ENCODE results near the gene C1orf105. TPM values are rescaled to one million over a fixed set of nuclear protein-coding genes. Genes with fewer than 3 reads are reported as not detected.

The C1orf105 gene
- total RNA-seq, 1 experiment from 2014 or later, result not detected

- no peak for DNase-seq (ENCODE audit: low spot score)
- Histone ChIP-seq H3K27me3 (replicated peaks; ENCODE audit: insufficient read depth, low read depth, low read length, poor library complexity) (peaks cover 5% of the 10 kb centered on the region), H3K4me1 (ENCODE audit: insufficient read depth, low read length, poor library complexity, severe bottlenecking) (no peaks in the 10 kb centered on the region), H3K36me3 (ENCODE audit: insufficient read depth, low read length, poor library complexity, severe bottlenecking) (no peaks in the 10 kb centered on the region), H3K9me3 (ENCODE audit: low read depth, low read length, poor library complexity, severe bottlenecking) (no peaks in the 10 kb centered on the region), H3K4me3 (ENCODE audit: low read depth, low read length, poor library complexity, severe bottlenecking) (no peak overlapping the region), H3K27ac (ENCODE audit: low read depth, low read length, poor library complexity, severe bottlenecking) (no peak overlapping the region)
- POLR2A ChIA-PET (ENCODE audit: low non-redundant PET), result no interaction called here
- CTCF ChIA-PET, result no interaction called here
- TF ChIP-seq EZH2 (IDR thresholded peaks at IDR 0.05; ENCODE audit: borderline replicate concordance, low read depth, low read length, poor library complexity, severe bottlenecking) (no peak), CTCF (conservative IDR thresholded peaks at IDR 0.05; ENCODE audit: low read depth, low read length) (no peak)
- no TSS peak for BruUV-seq (replicated peaks)
- intact Hi-C loops (cut with micrococcal nuclease; ENCODE audit: unreplicated experiment), result no loop called here
Measured at GRCh38 chr1:172477216-172477615, 56.7 kb downstream of the C1orf105 start.

DNA sequence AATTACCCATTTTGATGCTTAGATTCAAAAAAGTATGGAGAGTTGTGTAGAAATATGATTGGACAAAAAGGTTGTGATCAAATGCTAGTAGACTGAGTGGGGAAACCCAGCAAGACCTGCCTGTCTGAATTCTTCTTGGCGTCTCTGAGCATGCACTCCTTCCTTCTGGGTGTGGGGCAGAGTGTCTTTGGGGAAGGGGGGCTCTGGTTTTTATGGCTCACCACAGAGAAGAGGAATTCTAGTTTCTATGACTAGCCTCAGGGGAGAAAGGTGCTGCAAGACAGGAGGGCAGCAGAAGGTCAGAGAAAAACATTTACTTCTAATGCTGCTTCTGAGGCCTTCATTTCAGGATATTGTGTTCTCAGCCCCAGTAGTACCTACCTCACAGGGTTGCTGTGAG is 57.3 kb downstream of the C1orf105 start:
- Histone ChIP-seq H3K4me1 (ENCODE audit: insufficient read depth, low read length, poor library complexity, severe bottlenecking) (no peaks in the 10 kb centered on the region), H3K4me3 (ENCODE audit: low read depth, low read length, poor library complexity, severe bottlenecking) (no peak overlapping the region), H3K36me3 (ENCODE audit: insufficient read depth, low read length, poor library complexity, severe bottlenecking) (no peaks in the 10 kb centered on the region), H3K9me3 (ENCODE audit: low read depth, low read length, poor library complexity, severe bottlenecking) (no peaks in the 10 kb centered on the region), H3K27me3 (replicated peaks; ENCODE audit: insufficient read depth, low read depth, low read length, poor library complexity) (peaks cover 5% of the 10 kb centered on the region), H3K27ac (ENCODE audit: low read depth, low read length, poor library complexity, severe bottlenecking) (no peak overlapping the region)
- no peak for DNase-seq (ENCODE audit: low spot score)
- intact Hi-C loops (cut with micrococcal nuclease; ENCODE audit: unreplicated experiment), result no loop called here
- BruUV-seq (replicated peaks), result no TSS peak
- ChIA-PET POLR2A (ENCODE audit: low non-redundant PET) (no interaction called here), CTCF (no interaction called here)
- no peak for TF ChIP-seq EZH2 (IDR thresholded peaks at IDR 0.05; ENCODE audit: borderline replicate concordance, low read depth, low read length, poor library complexity, severe bottlenecking)
- TF ChIP-seq CTCF (conservative IDR thresholded peaks at IDR 0.05; ENCODE audit: low read depth, low read length), result no peak

- Histone ChIP-seq H3K4me1 (ENCODE audit: insufficient read depth, low read length, poor library complexity, severe bottlenecking) (no peaks in the 10 kb centered on the region), H3K9me3 (ENCODE audit: low read depth, low read length, poor library complexity, severe bottlenecking) (no peaks in the 10 kb centered on the region), H3K4me3 (ENCODE audit: low read depth, low read length, poor library complexity, severe bottlenecking) (no peak overlapping the region), H3K27me3 (replicated peaks; ENCODE audit: insufficient read depth, low read depth, low read length, poor library complexity) (peaks cover 5% of the 10 kb centered on the region), H3K36me3 (ENCODE audit: insufficient read depth, low read length, poor library complexity, severe bottlenecking) (no peaks in the 10 kb centered on the region), H3K27ac (ENCODE audit: low read depth, low read length, poor library complexity, severe bottlenecking) (no peak overlapping the region)
- intact Hi-C loops (cut with micrococcal nuclease; ENCODE audit: unreplicated experiment), result no loop called here
- ChIA-PET CTCF (no interaction called here), POLR2A (ENCODE audit: low non-redundant PET) (no interaction called here)
- no TSS peak for BruUV-seq (replicated peaks)
- no peak for TF ChIP-seq CTCF (conservative IDR thresholded peaks at IDR 0.05; ENCODE audit: low read depth, low read length)
- no peak for TF ChIP-seq EZH2 (IDR thresholded peaks at IDR 0.05; ENCODE audit: borderline replicate concordance, low read depth, low read length, poor library complexity, severe bottlenecking)
- no peak for DNase-seq (ENCODE audit: low spot score)
Measured at GRCh38 chr1:172478485-172478884, 58.0 kb downstream of the C1orf105 start.

Measured in A673 (cell line).